Fibroblast of skin of abdomen (primary cell): ENCODE data around the gene MAP4.

ENCODE experiments used
- DNase-seq: peaks from one replicate; pipeline ENCODE4 v3.0.0-alpha.2; 2013

Gene MAP4

DNA sequence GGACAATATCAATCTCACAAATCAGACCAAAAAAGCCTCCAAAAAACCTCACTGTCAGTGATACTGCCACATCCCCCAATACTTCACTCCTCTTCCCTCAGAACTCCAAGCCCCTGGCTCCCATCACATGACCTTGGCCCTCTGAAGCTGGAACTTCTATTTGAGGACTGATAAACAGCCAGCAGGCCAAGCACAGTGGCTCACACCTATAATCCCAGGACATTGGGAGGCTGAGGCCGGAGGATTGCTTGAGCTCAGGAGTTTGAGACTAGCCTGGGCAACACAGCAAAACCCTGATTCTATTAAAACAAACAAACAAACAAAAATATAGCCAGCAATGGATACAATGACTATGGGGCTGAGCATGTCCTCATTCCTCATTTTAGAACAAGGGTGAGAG lies 55.2 kb downstream of the MAP4 start:
- DNase-seq, result no peak

GRCh38 chr3:47956521-47956920 lies 59.7 kb downstream of the MAP4 start:
- no peak for DNase-seq

DNA sequence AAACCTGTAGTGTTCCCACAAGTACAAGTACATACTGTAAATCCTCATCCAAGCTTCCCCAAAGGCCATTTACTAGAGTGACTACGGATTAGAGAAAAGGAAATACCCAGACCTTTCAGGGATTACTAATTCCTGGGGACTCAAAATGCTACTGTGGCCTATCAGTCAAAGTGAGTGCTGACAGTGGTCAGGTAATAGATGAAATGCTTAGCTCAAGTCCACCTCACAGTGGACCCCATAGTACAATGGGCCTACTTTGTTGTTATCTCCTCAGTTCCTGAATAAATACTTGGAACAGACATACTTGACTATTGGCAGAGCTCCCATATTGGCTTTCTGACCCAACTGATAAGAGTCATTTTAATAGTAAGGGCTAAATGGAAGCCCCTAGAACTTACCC lies 61.6 kb downstream of the MAP4 start:
- no peak for DNase-seq

DNA sequence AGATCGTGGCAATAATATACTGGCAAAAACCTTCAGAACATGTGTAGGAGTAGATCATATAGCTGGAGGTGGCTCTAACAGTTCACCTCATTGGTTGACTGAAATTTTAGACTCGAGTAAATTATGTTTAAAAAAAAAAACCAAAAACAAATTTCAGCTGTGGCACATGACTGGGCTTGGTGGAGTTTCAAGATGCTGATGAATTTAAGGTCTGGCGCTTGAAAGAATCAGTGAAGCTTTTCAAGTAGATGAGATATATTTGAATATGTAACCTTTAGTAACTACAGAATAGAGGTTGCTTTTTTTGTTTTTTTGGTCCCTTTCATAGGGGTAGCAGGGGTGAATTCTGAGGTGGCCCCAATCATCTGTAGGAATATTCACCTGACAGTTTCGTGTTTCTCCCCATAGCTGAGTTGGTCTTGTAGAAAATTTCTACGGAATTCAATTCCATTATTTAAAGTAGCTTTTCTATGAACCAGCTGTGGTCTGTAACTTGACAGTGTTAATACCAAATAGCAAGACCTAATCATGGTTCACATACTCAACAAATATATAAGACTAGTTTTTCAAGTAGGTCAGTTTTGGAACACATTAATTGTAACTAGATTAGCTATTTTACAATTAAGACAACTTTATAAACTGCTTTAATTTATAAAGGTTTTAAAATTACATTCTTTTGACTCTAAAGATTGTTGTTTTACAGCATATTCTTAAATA lies 65.6 kb downstream of the MAP4 start:
- DNase-seq, result no peak

DNA sequence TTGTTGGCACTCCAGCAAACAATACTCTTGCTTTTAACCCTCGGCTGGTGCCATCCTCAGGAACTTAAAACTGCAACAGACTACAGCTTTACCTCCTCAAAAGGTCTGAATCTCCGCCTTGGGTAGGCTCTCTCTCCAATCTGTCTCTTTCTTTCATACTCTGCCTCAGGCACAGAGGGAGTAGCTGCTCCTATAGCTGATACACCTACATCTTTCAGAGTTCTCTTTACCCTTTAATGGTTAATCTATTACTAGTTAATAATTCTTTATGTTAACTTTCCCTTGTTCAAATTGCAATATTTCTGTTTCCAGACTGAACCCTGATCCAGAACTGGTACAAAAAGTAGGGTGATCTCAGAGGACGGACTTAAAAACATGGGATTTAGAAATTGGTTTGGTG lies 66.2 kb downstream of the MAP4 start:
- no peak for DNase-seq

DNA sequence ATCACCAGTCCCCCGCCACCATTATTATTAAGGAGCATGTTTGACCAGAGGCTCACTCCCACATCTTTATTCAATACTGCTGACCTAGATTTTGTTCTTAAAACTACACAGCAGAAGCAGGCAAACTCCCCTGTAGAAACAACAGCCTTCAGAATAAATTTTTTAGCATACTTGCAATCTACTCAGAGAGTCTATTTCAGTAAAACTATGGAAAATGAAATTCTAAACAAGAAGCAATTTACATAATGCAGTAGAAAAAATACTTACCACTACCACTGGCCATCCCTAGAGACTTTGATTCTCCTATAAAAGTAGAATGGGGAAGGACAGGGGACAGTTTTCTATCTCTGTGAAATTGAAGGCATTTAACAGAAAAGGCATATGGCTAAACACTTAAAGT lies 76.0 kb downstream of the MAP4 start:
- no peak for DNase-seq

DNA sequence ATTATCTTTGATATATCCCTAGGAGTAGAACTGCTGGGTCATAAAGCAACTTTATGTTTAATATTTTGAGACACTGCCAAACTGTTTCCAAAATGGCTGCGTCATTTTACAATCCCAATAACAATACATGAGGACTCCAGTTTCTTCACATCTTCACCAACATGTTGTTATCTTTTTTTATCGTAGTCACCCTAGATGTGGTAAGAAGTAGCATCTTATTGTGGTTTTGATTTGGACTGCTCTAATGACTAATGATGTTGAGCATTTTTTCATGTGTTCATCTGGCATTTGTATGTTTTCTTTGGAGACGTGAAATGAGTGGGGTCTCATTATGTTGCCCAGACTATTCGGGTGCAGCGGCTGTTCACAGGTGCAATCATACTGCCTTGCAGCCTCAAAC lies 83.8 kb downstream of the MAP4 start:
- peak; percentile 16 for DNase-seq

DNA sequence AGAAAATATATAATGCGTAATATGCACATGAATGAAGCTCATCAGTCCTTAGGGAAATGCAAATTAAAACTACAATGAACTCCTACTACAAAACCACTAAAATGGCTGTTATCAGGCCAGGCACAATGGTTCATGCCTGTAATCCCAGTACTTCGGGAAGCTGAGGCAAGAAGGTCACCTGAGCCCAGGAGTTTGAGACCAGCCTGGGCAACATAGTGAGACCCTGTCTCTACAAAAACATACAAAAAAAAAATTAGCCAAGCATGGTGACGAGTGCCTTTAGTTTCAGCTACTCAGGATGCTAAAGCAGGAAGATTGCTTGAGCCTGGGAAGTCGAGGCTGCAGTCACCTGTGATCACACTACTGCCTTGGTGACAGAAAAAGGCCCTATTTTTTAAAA lies 85.2 kb downstream of the MAP4 start:
- DNase-seq, result no peak

- no peak for DNase-seq
Observed at GRCh38 chr3:47916696-47917095, 99.5 kb downstream of the MAP4 start.

GRCh38 chr3:47916201-47916600 lies 100.0 kb downstream of the MAP4 start:
- DNase-seq, result no peak

DNA sequence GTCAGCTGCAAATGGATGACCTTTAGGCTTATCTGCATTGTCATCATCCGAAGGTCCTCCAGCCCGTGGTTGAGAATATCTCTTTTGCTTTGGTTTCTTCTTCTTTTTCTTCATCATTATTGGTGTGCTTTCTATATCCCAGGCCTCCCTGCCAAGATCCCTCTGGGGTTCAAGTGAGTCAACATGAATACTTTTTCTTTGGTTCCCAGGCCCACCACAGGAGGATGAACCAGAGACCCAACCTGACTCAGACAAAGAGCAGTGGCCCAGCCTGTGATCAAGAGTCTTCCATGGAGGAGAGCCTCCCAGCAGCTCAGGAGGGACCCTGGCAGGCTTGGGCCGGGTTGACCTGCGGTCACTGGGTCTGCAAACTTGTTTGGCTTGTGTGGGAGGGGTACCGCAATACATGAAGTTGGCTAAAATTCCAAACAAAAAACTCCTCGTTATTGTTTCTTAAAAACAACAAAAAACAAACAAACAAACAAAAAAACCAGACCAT lies 104.2 kb downstream of the MAP4 start:
- DNase-seq, result no peak

DNA sequence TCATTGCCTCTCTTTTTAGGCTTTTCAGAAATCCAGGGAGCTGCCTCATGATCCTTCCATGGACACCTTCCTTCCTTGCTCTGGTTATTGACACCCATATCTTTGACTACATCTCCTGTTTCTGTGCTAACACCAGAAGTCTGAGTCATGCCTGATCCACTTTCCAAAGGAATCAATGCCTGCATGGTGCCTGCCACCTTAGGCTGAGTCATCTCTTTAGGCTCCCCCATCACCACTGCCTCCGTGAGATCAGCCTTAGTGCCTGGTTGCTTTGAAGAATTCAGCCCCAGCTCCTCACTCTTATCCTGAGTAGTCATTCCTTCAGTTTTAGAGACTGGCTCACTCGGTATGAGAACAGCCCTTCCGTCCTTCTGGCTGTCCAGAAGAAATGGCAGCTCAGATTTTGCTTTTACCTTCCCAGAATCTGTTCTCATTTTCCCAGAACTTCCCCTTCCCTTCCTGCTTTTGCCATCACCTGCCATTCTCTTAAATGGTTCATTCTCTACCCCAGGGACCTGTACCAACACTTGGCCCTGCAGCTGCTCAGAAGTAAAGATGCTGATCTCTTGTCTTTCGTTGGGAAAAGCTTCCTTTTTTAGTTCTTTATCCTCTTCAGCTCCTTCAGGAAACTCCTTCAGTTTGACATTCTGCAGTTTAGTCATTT lies 105.3 kb downstream of the MAP4 start:
- peak; percentile 87 for DNase-seq

- no peak for DNase-seq
Observed at GRCh38 chr3:47910233-47910632, 106.0 kb downstream of the MAP4 start.

DNA sequence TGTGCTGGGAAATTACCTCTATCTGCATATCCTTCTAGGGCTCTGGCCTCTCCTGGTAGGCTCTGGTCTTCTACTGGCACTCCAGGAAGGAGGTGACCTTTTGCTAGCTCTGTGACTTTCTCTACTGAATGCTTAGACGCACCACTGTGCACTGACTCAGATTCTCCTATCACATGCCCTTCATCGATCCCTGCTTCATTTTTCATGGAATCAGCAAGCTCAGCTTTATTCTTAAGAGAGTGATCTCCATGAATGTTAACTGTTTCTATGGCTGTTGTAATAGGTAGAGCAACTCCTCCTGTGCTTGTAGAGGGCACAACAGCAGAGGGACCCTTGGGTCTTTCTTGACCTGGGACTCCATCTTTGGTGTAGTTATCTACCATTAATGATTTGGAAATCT lies 106.6 kb downstream of the MAP4 start:
- DNase-seq, result no peak

DNA sequence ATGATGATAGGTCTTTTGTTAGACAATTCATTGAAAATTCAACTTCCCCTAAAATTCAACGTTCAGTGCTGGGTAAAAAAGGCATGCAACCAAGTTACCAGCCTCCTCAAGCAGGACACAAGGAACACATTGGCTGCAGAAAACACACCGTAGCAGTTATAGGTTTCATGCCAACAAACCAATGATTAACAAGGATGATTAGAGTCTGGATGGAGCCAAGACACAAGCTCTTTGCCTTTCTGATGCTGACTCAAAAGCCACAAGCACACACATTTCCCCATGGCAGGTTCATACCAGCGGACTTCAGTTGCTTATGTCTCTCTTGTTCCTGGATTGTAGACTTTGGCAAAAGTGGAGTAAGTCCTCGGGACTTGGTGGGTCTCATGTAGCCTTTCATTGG lies 107.5 kb downstream of the MAP4 start:
- no peak for DNase-seq

GRCh38 chr3:47907784-47908183 lies 108.4 kb downstream of the MAP4 start:
- DNase-seq, result no peak

DNA sequence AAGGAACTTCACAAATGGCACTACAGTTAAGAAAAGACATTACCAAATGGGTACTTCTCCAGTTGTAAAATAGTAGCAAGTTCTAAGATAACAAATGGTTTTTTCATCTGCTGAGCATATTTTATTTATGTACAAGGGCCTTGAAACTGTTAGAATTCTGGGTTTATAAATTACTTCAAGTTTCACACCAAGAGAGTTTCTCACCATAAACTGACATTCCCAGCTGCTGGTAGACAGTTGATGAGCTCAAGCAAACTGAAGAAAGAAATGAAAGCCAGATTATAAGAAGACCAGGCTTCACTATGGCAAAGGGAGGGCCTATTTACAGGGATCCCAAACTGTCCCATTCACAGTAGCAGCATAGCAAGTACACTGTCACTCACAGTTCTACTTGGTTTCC lies 113.5 kb downstream of the MAP4 start:
- DNase-seq, result no peak

GRCh38 chr3:47901280-47901833 lies 114.9 kb downstream of the MAP4 start:
- DNase-seq, result no peak

DNA sequence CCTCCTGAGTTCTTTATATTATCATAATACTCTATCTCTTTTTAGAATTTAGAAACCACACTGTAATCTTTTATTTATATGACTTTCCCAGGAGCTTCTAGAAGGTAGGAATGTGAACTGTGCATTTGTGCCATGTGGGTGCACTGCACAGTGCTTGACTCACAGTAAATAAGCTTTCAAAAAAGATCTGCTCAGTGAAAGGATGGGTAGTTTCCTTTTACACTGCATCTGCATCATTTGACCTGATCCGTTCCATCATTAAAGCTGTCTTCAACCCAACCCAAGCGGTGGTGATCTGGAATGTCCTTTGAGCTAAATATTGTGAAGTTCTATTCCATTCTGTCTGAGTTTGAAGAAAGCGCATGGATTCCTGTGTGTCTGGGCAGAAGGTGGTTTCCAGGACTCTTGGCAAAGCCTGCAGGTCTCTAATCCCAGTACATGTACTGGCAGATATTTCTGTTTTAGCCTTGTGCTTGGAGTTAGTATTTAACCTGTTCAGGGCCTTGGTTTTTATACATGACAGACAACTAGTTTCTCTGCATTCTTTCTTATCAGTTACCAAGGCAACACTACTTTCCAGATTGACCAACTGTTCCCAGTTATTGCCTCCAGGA lies 116.6 kb downstream of the MAP4 start:
- no peak for DNase-seq

- peak; percentile 10 for DNase-seq
Observed at GRCh38 chr3:47897954-47898353, 118.3 kb downstream of the MAP4 start.

GRCh38 chr3:47896736-47897135 lies 119.5 kb downstream of the MAP4 start:
- no peak for DNase-seq

- DNase-seq, result no peak
Observed at GRCh38 chr3:47895241-47895640, 121.0 kb downstream of the MAP4 start.

GRCh38 chr3:47892286-47893040 lies 123.8 kb downstream of the MAP4 start:
- no peak for DNase-seq
